ENCODE measurements around the gene PSAP.
"Not testable (repeated sequence)": the region's sequence is repeated elsewhere in the genome, so short reads cannot be mapped to it uniquely, and the experiment has no call there.

The PSAP gene

DNA sequence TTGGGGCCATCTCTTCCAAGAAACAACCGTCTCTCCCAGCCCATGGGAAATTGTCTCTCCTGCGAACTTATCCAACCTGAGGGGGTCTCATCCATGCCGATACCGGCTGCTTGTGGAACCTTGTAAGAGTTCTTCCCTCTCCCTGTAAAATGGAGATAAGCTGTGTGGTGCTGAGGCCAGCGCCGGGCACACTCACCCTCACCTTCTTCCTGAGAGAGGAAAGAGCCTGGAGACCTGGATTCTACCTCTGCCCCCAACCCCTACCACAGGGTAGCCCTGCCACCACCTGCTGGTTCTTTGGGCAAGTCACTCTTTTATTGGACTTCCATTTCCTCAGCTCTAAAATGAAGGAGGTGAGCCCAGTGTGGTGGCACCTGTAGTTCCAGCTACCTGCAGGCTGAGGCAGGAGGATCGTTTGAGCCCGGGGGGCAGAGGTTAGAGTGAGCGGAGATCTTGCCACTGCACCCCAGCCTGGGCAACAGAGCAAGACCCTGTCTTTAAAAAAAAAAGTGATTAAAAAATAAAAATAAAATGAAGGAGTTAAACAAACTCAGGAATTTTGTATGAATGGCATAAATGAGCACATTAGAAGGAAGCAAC, 38.4 kb upstream of the PSAP start:
- TF ChIP-seq ZFX (IDR thresholded peaks at IDR 0.05; ENCODE audit: borderline replicate concordance): no peak
- TF ChIP-seq CTCF (IDR thresholded peaks at IDR 0.05): no peak
- no peak overlapping the region for H3K27ac ChIP-seq

DNA sequence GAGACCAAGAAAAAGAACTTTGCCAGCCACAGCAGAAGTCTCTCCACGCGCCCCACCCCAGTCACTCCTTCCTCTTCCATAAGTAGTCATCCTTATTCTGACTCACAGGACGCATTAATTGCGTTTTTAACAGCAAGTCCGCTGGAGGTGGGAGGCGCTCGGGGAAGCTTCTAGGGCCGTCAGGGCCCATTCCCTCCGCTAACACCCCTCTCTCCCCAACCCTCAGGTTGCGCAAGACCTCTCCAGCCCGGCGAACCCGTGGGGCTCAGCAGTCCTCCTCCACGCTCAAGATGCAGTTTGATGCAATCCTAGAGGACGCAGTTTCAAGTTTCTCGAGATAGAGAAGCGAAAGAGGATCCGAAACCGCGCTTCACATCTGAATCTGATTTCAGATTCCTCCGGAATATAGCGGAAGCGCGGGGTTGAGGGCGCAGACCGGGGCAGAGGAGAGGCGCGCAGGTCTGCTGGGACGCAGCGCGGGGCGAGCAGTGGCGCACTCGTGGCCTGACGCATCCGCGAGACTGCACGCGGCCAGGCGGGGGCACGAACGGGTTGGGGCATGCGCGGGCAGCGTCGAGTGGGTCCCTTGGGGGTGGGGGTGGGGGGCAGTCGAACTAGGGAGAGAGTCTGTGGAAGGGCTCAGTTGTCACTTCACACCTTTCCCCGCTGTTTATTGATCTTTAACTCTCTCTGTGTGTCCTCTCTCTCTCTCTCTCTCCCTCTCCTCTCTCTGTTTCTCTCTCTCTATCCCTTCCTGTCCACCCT, 37.8 kb upstream of the PSAP start:
- H3K27ac ChIP-seq: no peak overlapping the region
- TF ChIP-seq CTCF (IDR thresholded peaks at IDR 0.05) (peak; percentile 37; the same call in 1 of the 2 replicates), ZFX (IDR thresholded peaks at IDR 0.05; ENCODE audit: borderline replicate concordance) (no peak)

DNA sequence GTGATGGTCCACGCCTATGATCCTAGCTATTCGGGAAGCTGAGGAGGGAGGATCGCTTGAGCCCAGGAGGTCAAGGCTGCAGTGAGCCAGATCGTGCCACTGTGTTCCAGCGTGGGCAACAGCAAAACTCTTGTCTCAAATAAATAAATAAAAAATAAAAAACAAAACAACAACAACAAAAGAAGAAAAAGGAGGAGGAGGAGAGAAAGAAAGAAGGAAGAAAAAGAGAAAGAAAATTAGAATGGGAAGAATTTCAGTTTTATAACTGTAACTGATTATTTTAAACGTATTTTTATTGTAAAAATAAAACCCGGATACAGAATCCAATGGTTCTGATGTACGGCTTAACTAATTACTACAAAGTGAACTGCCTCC, 37.2 kb upstream of the PSAP start:
- TF ChIP-seq CTCF (IDR thresholded peaks at IDR 0.05): no peak
- TF ChIP-seq ZFX (IDR thresholded peaks at IDR 0.05; ENCODE audit: borderline replicate concordance): no peak
- no peak overlapping the region for H3K27ac ChIP-seq

- no peak overlapping the region for H3K27ac ChIP-seq
- TF ChIP-seq ZFX (IDR thresholded peaks at IDR 0.05; ENCODE audit: borderline replicate concordance) (no peak), CTCF (IDR thresholded peaks at IDR 0.05) (no peak)
Measured at GRCh38 chr10:71887743-71888142, 36.7 kb upstream of the PSAP start.

DNA sequence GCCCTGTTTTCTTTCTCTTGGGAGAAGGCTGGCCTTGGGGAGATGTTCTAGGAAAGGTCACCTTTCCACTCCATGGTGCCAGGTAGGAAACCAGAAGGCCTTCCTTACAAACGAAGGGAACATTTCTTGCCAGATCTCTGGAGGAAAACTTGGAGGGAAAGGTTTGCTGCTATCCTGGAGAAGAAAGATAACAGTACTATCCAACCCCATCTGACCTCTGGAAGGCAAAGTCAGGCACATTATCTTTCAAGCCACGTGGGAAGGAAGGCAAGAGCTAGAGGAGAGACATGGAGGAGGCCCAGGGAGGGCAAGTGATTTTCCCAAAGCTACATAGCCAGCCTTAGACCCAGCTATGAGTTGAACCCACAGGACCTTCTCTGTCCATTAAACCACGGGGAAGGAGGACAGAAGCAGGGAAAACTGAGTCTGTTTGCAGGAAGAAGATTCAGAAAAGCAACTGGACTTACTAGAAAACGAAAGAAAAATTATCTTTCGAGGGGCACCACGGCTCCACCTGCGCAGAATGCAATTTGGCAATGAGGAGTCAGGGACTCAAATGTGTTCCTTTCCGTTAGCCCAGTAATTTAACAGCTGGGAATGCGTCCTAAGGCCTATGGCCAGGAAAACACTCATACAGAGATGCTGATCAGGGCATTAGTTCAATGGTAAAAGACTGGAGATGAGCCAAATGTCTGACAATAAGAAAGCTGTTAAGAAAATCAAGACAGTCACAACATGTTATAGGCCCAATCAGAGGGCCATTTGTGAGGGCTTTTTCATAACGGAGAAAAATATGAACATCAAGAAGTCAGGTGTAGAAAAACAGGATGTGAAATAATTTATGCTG, 32.0 kb upstream of the PSAP start:
- H3K27ac ChIP-seq: no peak overlapping the region
- no peak for TF ChIP-seq CTCF (IDR thresholded peaks at IDR 0.05)
- TF ChIP-seq ZFX (IDR thresholded peaks at IDR 0.05; ENCODE audit: borderline replicate concordance): no peak

DNA sequence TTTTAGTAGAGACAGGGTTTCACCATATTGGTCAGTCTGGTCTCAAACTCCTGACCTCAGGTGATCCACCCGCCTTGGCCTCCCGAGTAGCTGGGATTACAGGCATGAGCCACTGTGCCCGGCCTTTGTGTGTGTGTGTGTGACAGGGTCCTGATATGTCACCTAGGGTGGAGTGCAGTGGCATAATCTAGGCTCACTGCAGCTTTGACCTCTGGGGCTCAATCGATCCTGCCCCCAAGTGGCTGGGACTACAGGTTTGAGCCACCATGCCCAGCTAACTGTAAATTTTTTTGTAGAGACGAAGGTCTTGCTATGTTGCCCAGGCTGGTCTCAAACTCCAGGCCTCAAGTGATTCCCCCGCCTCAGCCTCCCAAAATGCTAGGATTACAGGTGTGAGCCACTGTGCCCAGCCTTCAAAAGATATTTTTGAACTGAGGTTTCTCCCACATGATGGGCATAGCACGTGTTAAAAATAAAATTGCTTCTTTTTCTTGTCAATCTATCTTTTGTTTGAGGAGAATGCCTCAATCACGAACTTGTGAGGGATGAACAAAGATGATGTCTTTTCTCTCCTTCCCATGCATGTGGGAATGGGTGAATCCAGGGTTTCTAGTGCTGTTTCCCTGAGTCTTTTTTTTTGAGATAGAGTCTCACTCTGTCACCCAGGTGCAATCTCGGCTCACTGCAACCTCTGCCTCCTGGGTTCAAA, 30.8 kb upstream of the PSAP start:
- H3K27ac ChIP-seq: no peak overlapping the region
- TF ChIP-seq ZFX (IDR thresholded peaks at IDR 0.05; ENCODE audit: borderline replicate concordance) (no peak), CTCF (IDR thresholded peaks at IDR 0.05) (no peak)

- not testable (repeated sequence) for H3K27ac ChIP-seq
Measured at GRCh38 chr10:71881307-71881624, 30.2 kb upstream of the PSAP start.
